ENCODE results near the gene OR51S1.
"Not testable (repeated sequence)": the region's sequence is repeated elsewhere in the genome, so short reads cannot be mapped to it uniquely, and the experiment has no call there.

The OR51S1 gene

GRCh38 chr11:4848908-4849532 is at the start of gene OR51S1:
Gene OR51S1, minus strand, starts transcription at chr11:4849208. Its CDS starts 0 bp downstream, at chr11:4849208.
- no peak for DNase-seq (ENCODE audit: low read depth in 1 of 2, low spot score in 1 of 2)

- DNase-seq (ENCODE audit: low read depth in 1 of 2, low spot score in 1 of 2) = no peak
Observed at GRCh38 chr11:4891996-4892640, 43.1 kb upstream of the OR51S1 start.

- DNase-seq (ENCODE audit: low read depth in 1 of 2, low spot score in 1 of 2) = no peak
Observed at GRCh38 chr11:4890279-4890678, 41.3 kb upstream of the OR51S1 start.

GRCh38 chr11:4887591-4887990 is 38.6 kb upstream of the OR51S1 start:
- DNase-seq (ENCODE audit: low read depth in 1 of 2, low spot score in 1 of 2) = no peak

GRCh38 chr11:4886186-4886585 is 37.2 kb upstream of the OR51S1 start:
- DNase-seq (ENCODE audit: low read depth in 1 of 2, low spot score in 1 of 2) = no peak

GRCh38 chr11:4884361-4884760 is 35.4 kb upstream of the OR51S1 start:
- DNase-seq (ENCODE audit: low read depth in 1 of 2, low spot score in 1 of 2) = no peak

GRCh38 chr11:4882543-4882942 is 33.5 kb upstream of the OR51S1 start:
- no peak for DNase-seq (ENCODE audit: low read depth in 1 of 2, low spot score in 1 of 2)

- no peak for DNase-seq (ENCODE audit: low read depth in 1 of 2, low spot score in 1 of 2)
Observed at GRCh38 chr11:4881860-4882500, 33.0 kb upstream of the OR51S1 start, which contains the start of gene OR51T1. Gene OR51T1, plus strand, starts transcription at chr11:4881900. Its CDS starts 0 bp downstream, at chr11:4881900.

- DNase-seq (ENCODE audit: low read depth in 1 of 2, low spot score in 1 of 2) = no peak
Observed at GRCh38 chr11:4881188-4881587, 32.2 kb upstream of the OR51S1 start.

GRCh38 chr11:4865855-4866254 is 16.8 kb upstream of the OR51S1 start:
- no peak for DNase-seq (ENCODE audit: low read depth in 1 of 2, low spot score in 1 of 2)

GRCh38 chr11:4863876-4864275 is 14.9 kb upstream of the OR51S1 start:
- DNase-seq (ENCODE audit: low read depth in 1 of 2, low spot score in 1 of 2) = no peak

- no peak for DNase-seq (ENCODE audit: low read depth in 1 of 2, low spot score in 1 of 2)
Observed at GRCh38 chr11:4862447-4863236, 13.6 kb upstream of the OR51S1 start.

- DNase-seq (ENCODE audit: low read depth in 1 of 2, low spot score in 1 of 2) = not testable (repeated sequence)
Observed at GRCh38 chr11:4854286-4854685, 5.3 kb upstream of the OR51S1 start.

GRCh38 chr11:4851033-4851432 is 2.0 kb upstream of the OR51S1 start:
- DNase-seq (ENCODE audit: low read depth in 1 of 2, low spot score in 1 of 2) = no peak

GRCh38 chr11:4839851-4840549 is 9.0 kb downstream of the OR51S1 start:
- no peak for DNase-seq (ENCODE audit: low read depth in 1 of 2, low spot score in 1 of 2)

GRCh38 chr11:4830909-4831308 is 18.1 kb downstream of the OR51S1 start:
- DNase-seq (ENCODE audit: low read depth in 1 of 2, low spot score in 1 of 2) = no peak

- no peak for DNase-seq (ENCODE audit: low read depth in 1 of 2, low spot score in 1 of 2)
Observed at GRCh38 chr11:4830346-4830745, 18.7 kb downstream of the OR51S1 start.

- no peak for DNase-seq (ENCODE audit: low read depth in 1 of 2, low spot score in 1 of 2)
Observed at GRCh38 chr11:4826425-4826824, 22.6 kb downstream of the OR51S1 start.

GRCh38 chr11:4825132-4825531 is 23.9 kb downstream of the OR51S1 start:
- no peak for DNase-seq (ENCODE audit: low read depth in 1 of 2, low spot score in 1 of 2)

- no peak for DNase-seq (ENCODE audit: low read depth in 1 of 2, low spot score in 1 of 2)
Observed at GRCh38 chr11:4821021-4821420, 28.0 kb downstream of the OR51S1 start, which contains the start of gene OR51F2. Gene OR51F2, plus strand, starts transcription at chr11:4821321. Its CDS starts 101 bp downstream, at chr11:4821422.

GRCh38 chr11:4809246-4809645 is 39.8 kb downstream of the OR51S1 start:
- no peak for DNase-seq (ENCODE audit: low read depth in 1 of 2, low spot score in 1 of 2)
